IMR-90 (cell line): ENCODE data around the gene SLC27A3. TPM values are rescaled to one million over a fixed set of nuclear protein-coding genes. Genes with fewer than 3 reads are reported as not detected.

Experiments used
- ATAC-seq: fragments of 200-7000 bp; cut with Tn5 transposase; 2 replicates; pipeline ENCODE4 v1.9.1; 2020; ENCODE audit warnings: low read depth, mild to moderate bottlenecking, moderate library complexity
- BruUV-seq: library from RNA; stranded (reverse); fragments of 400-500 nt; replicated peaks from 2 replicates; lab custom pipeline; 2021; lab: Mats Ljungman, UMichigan
- CTCF ChIA-PET: fragments of 300-600 bp; formaldehyde crosslinking; extraction: SDS; loops from one replicate; lab custom pipeline; 2021; ENCODE audit warnings: antibody characterized with exemption; lab: Yijun Ruan, JAX
- POLR2A ChIA-PET: fragments of 300-600 bp; sonication (Branson Sonifier 250); formaldehyde crosslinking; loops from one replicate; lab custom pipeline; 2022; ENCODE audit warnings: antibody characterized with exemption; ENCODE audit not compliant: unreplicated experiment; lab: Charles Lee
- DNase-seq: peaks from one replicate; pipeline ENCODE4 v3.0.0; 2013
- H2AFZ ChIP-seq: replicated peaks from 2 replicates; pipeline ENCODE3; 2013; ENCODE audit warnings: low read length, mild to moderate bottlenecking; ENCODE audit not compliant: poor library complexity
- H2AK5ac ChIP-seq: 2 replicates; pipeline ENCODE4 v1.6.1; 2013; ENCODE audit warnings: low read depth, low read length, inconsistent platforms
- H2AK9ac ChIP-seq: replicated peaks from 2 replicates; pipeline ENCODE3; 2013; ENCODE audit warnings: mild to moderate bottlenecking, low read depth, low read length, moderate library complexity; ENCODE audit not compliant: poor library complexity
- H2BK120ac ChIP-seq: 2 replicates; pipeline ENCODE4 v1.6.1; 2013; ENCODE audit warnings: low read depth, low read length, inconsistent platforms
- H2BK15ac ChIP-seq: 3 replicates; pipeline ENCODE4 v1.6.1; 2013; ENCODE audit warnings: low read depth, low read length, inconsistent platforms
- H2BK20ac ChIP-seq: 2 replicates; pipeline ENCODE4 v1.6.1; 2013; ENCODE audit warnings: low read depth, mild to moderate bottlenecking, inconsistent platforms, low read length, moderate library complexity
- H2BK5ac ChIP-seq: 2 replicates; pipeline ENCODE4 v1.6.1; 2013; ENCODE audit warnings: mild to moderate bottlenecking, low read depth, low read length, inconsistent platforms; ENCODE audit not compliant: poor library complexity, severe bottlenecking
- H3K14ac ChIP-seq: replicated peaks from 2 replicates; pipeline ENCODE4 v1.6.1; 2013; ENCODE audit warnings: low read depth, low read length, inconsistent platforms
- H3K18ac ChIP-seq: 2 replicates; pipeline ENCODE4 v1.6.1; 2013; ENCODE audit warnings: low read depth, low read length, control low read depth
- H3K23ac ChIP-seq: 2 replicates; pipeline ENCODE4 v1.6.1; 2013; ENCODE audit warnings: low read depth, low read length, inconsistent platforms
- H3K27ac ChIP-seq: 2 replicates; pipeline ENCODE4 v1.5.1; 2013; ENCODE audit warnings: mild to moderate bottlenecking, control low read depth, low read length; ENCODE audit not compliant: insufficient read depth
- H3K27me3 ChIP-seq: 2 replicates; pipeline ENCODE4 v1.6.1; 2013; ENCODE audit warnings: low read length; ENCODE audit not compliant: control insufficient read depth, insufficient read depth
- H3K36me3 ChIP-seq: 2 replicates; pipeline ENCODE4 v1.6.1; 2013; ENCODE audit warnings: low read length, mixed read lengths; ENCODE audit not compliant: control insufficient read depth, insufficient read depth
- H3K4ac ChIP-seq: 2 replicates; pipeline ENCODE4 v1.6.1; 2013; ENCODE audit warnings: low read depth, low read length, inconsistent platforms
- H3K4me1 ChIP-seq: 2 replicates; pipeline ENCODE4 v1.6.1; 2013; ENCODE audit warnings: low read length, mixed read lengths; ENCODE audit not compliant: control insufficient read depth, insufficient read depth
- H3K4me2 ChIP-seq: 2 replicates; pipeline ENCODE4 v1.6.1; 2013; ENCODE audit warnings: low read depth, mild to moderate bottlenecking, control low read depth, low read length, moderate library complexity
- H3K4me3 ChIP-seq: 2 replicates; pipeline ENCODE4 v1.5.1; 2013; ENCODE audit warnings: low read depth, mild to moderate bottlenecking, control low read depth, low read length, moderate library complexity; ENCODE audit not compliant: insufficient read depth
- H3K56ac ChIP-seq: 2 replicates; pipeline ENCODE4 v1.6.1; 2013; ENCODE audit warnings: low read length, inconsistent platforms; ENCODE audit not compliant: insufficient read depth; ENCODE audit errors: extremely low read depth
- H3K79me1 ChIP-seq, 2 experiments: 2 replicates each; pipeline ENCODE4 v1.6.1; 2013; ENCODE audit warnings: low read length in 2 of 2, inconsistent platforms in 1 of 2, low read depth in 1 of 2
- H3K9ac ChIP-seq: 2 replicates; pipeline ENCODE4 v1.6.1; 2013; ENCODE audit warnings: low read depth, low read length, control low read depth
- H3K9me1 ChIP-seq: 2 replicates; pipeline ENCODE4 v1.6.1; 2013; ENCODE audit warnings: low read length, inconsistent platforms; ENCODE audit not compliant: insufficient read depth
- H3K9me3 ChIP-seq: 2 replicates; pipeline ENCODE4 v1.6.1; 2013; ENCODE audit warnings: low read length; ENCODE audit not compliant: control insufficient read depth, insufficient read depth
- H4K20me1 ChIP-seq: 2 replicates; pipeline ENCODE4 v1.6.1; 2013; ENCODE audit warnings: low read length, inconsistent platforms; ENCODE audit not compliant: insufficient read depth
- H4K5ac ChIP-seq: 2 replicates; pipeline ENCODE4 v1.6.1; 2013; ENCODE audit warnings: mild to moderate bottlenecking, low read depth, low read length, control low read depth
- H4K8ac ChIP-seq, 2 experiments: 2 replicates each; pipeline ENCODE4 v1.6.1; 2013; ENCODE audit warnings: low read depth in 2 of 2, low read length in 2 of 2, control low read depth in 1 of 2, inconsistent platforms in 1 of 2
- H4K91ac ChIP-seq: 2 replicates; pipeline ENCODE4 v1.6.1; 2013; ENCODE audit warnings: low read depth, low read length, inconsistent platforms; ENCODE audit not compliant: insufficient read depth
- BHLHE40 ChIP-seq: fragments of 150-350 bp; IDR thresholded peaks from 2 replicates; pipeline ENCODE4 v1.6.1; 2016; ENCODE audit warnings: mild to moderate bottlenecking, low read depth, low read length
- CEBPB ChIP-seq: IDR thresholded peaks from 2 replicates; pipeline ENCODE4 v1.6.1; 2012; ENCODE audit warnings: low read depth, low read length, improper control_type of control experiment
- CHD1 ChIP-seq: IDR thresholded peaks from 2 replicates; pipeline ENCODE4 v1.6.1; 2012; ENCODE audit warnings: low read depth, low read length, improper control_type of control experiment
- FOS ChIP-seq: fragments of 150-350 bp; IDR thresholded peaks from 2 replicates; pipeline ENCODE4 v1.6.1; 2016; ENCODE audit warnings: low read depth, low read length
- MAFK ChIP-seq: IDR thresholded peaks from 2 replicates; pipeline ENCODE4 v1.6.1; 2012; ENCODE audit warnings: low read depth, low read length, improper control_type of control experiment
- MAZ ChIP-seq: IDR thresholded peaks from 2 replicates; pipeline ENCODE4 v1.6.1; 2012; ENCODE audit warnings: low read depth, mild to moderate bottlenecking, low read length, improper control_type of control experiment, moderate library complexity, borderline replicate concordance
- MXI1 ChIP-seq: IDR thresholded peaks from 2 replicates; pipeline ENCODE4 v1.6.1; 2012; ENCODE audit warnings: low read depth, mild to moderate bottlenecking, low read length, moderate library complexity, borderline replicate concordance
- NFE2L2 ChIP-seq: fragments of 150-350 bp; IDR thresholded peaks from 2 replicates; pipeline ENCODE4 v1.6.1; 2016; ENCODE audit warnings: low read depth, mild to moderate bottlenecking, low read length
- POLR2A ChIP-seq: IDR thresholded peaks from 2 replicates; pipeline ENCODE4 v1.6.1; 2012; ENCODE audit warnings: mild to moderate bottlenecking, low read depth, low read length
- RAD21 ChIP-seq: IDR thresholded peaks from 2 replicates; pipeline ENCODE4 v1.6.1; 2012; ENCODE audit warnings: low read length, improper control_type of control experiment
- RCOR1 ChIP-seq: IDR thresholded peaks from 2 replicates; pipeline ENCODE4 v1.6.1; 2012; ENCODE audit warnings: mild to moderate bottlenecking, low read length, improper control_type of control experiment; ENCODE audit not compliant: insufficient replicate concordance
- RFX5 ChIP-seq: IDR thresholded peaks from 2 replicates; pipeline ENCODE4 v1.8.0; 2012; ENCODE audit warnings: low read depth, mild to moderate bottlenecking, low read length, moderate library complexity
- SMC3 ChIP-seq: fragments of 150-350 bp; IDR thresholded peaks from 2 replicates; pipeline ENCODE4 v1.6.1; 2016; ENCODE audit warnings: low read depth, mild to moderate bottlenecking, antibody characterized with exemption, low read length, moderate library complexity
- WGBS, 2 experiments: methylation state at CpG; one replicate each; pipeline versions ENCODE4 v1.1.5 to v1.1.7; 2013; ENCODE audit warnings: missing lambda C conversion rate in 2 of 2; ENCODE audit not compliant: insufficient read length in 1 of 2; ENCODE audit errors: extremely low coverage in 2 of 2; 5-methylcytosine and 5-hydroxymethylcytosine counted together
- dilution Hi-C: fragments of 300-500 bp; cut with HindIII; formaldehyde crosslinking; loops from one replicate; pipeline ENCODE4 v1.14.3; 2018; ENCODE audit warnings: low sequenced_read_pairs; ENCODE audit not compliant: unreplicated experiment
- in situ Hi-C: fragments of 300-500 bp; cut with MboI; formaldehyde crosslinking; loops from 3 replicates; pipeline ENCODE4 v1.14.3; 2019; ENCODE audit warnings: low sequenced_read_pairs, inconsistent platforms, mixed read lengths
- intact Hi-C: fragments of 100-400 bp; cut with micrococcal nuclease; formaldehyde crosslinking; loops from 2 replicates; pipeline ENCODE4 v1.10.0; 2022
- polyA plus RNA-seq, 3 experiments: library from polyadenylated mRNA; depleted of rRNA; stranded (reverse); fragments of >200 nt; gene quantifications; 2 replicates each; pipeline ENCODE4 v1.2.3, GENCODE V29; 2012; ENCODE audit warnings: low replicate concordance in 1 of 3
- total RNA-seq: library from RNA; depleted of rRNA; stranded (reverse); fragments of >200 nt; gene quantifications from 2 replicates; pipeline ENCODE4 v1.2.3, GENCODE V29; 2012
- TF ChIP-seq, protein P1 (sequence below): fragments of 150-350 bp; IDR thresholded peaks from 2 replicates; pipeline ENCODE4 v1.6.1; 2016; ENCODE audit warnings: low read depth, mild to moderate bottlenecking, low read length, moderate library complexity, borderline replicate concordance
- TF ChIP-seq, protein P2 (sequence below): fragments of 150-350 bp; IDR thresholded peaks from 2 replicates; pipeline ENCODE4 v1.6.1; 2017; ENCODE audit warnings: mild to moderate bottlenecking, antibody characterized with exemption, low read length, low read depth
- TF ChIP-seq, protein P3 (sequence below): conservative IDR thresholded peaks from 2 replicates; pipeline ENCODE4 v1.5.1; 2012; ENCODE audit warnings: mild to moderate bottlenecking, low read depth, low read length, improper control_type of control experiment

The SLC27A3 gene
- total and polyA plus RNA-seq, 2 of the 4 experiments (the other 2 are of a cell fraction), result 3.2 to 9.3 TPM

DNA sequence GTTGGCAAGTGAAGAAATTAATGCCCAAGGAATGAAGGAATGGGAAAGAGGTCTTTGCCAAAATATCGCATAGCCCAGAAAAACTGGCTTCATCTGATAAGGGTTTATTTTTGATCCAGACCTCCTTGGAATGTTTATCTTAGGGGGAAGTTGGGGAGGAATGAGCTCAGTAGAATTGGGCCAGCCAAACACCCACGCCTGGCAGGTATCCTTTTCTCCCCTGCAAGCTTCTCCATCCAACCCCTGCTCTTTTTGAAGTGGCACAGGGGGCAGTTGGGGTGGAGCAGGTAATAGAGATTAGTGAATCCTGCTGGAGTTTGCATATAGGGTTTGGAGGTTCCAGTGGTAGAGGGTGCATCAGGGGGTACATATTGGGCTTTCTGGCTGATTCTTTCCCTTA is 26.3 kb upstream of the SLC27A3 start:
- dilution Hi-C loops, result no loop called here
- WGBS, 2 experiments, result no CpG with 5 or more reads among the region's 2 CpGs
- intact Hi-C loops, result loop anchor here (1.0 kb wide), 5 partner anchors 72 to 397 kb away; no protein-coding TSS in a partner anchor

More for the DNA sequence above, 26.3 kb upstream of the SLC27A3 start:
- Histone ChIP-seq H3K27me3 (no peaks in the 10 kb centered on the region), H3K36me3 (peaks cover 33% of the 10 kb centered on the region), H4K20me1 (no peaks in the 10 kb centered on the region), H3K9ac (no peak overlapping the region), H3K4me3 (no peak overlapping the region), H3K23ac (no peak overlapping the region), H4K5ac (no peak overlapping the region), H2AFZ (no peak overlapping the region), H3K27ac (no peak overlapping the region), H2AK5ac (no peak overlapping the region), H3K56ac (no peak overlapping the region), H3K18ac (no peak overlapping the region), H3K14ac (no peak overlapping the region), H2BK5ac (no peak overlapping the region), H2BK20ac (no peak overlapping the region), H4K91ac (no peak overlapping the region), H3K4me1 (peaks cover 2% of the 10 kb centered on the region), H3K9me3 (no peaks in the 10 kb centered on the region), H3K4ac (no peak overlapping the region), H4K8ac (no peak overlapping the region), H2BK15ac (no peak overlapping the region), H3K79me1 (peaks cover 5 to 8% of the 10 kb centered on the region in 2 experiments), H2BK120ac (no peak overlapping the region), H3K4me2 (no peak overlapping the region), H2AK9ac (no peak overlapping the region), H3K9me1 (no peaks in the 10 kb centered on the region)
- in situ Hi-C loops, result loop anchor here (5.0 kb wide), 2 partner anchors 72 to 242 kb away; partner anchors contain the start of gene NPR1
- no peak for DNase-seq
- CTCF ChIA-PET, result interaction anchor here (0.6 to 1.5 kb wide), 2 partner anchors 51 to 238 kb away, joined by 3 read pairs; no protein-coding TSS in a partner anchor
- BruUV-seq, result no TSS peak
- POLR2A ChIA-PET, result no interaction called here
- TF ChIP-seq MAFK (no peak), CHD1 (no peak), MAZ (no peak), RFX5 (no peak), RCOR1 (no peak), FOS (no peak), BHLHE40 (no peak), SMC3 (no peak), RAD21 (no peak), POLR2A (no peak), MXI1 (no peak), CEBPB (no peak), NFE2L2 (no peak)
- TF ChIP-seq, protein P1, sequence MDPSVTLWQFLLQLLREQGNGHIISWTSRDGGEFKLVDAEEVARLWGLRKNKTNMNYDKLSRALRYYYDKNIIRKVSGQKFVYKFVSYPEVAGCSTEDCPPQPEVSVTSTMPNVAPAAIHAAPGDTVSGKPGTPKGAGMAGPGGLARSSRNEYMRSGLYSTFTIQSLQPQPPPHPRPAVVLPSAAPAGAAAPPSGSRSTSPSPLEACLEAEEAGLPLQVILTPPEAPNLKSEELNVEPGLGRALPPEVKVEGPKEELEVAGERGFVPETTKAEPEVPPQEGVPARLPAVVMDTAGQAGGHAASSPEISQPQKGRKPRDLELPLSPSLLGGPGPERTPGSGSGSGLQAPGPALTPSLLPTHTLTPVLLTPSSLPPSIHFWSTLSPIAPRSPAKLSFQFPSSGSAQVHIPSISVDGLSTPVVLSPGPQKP, result no peak
- TF ChIP-seq, protein P2, sequence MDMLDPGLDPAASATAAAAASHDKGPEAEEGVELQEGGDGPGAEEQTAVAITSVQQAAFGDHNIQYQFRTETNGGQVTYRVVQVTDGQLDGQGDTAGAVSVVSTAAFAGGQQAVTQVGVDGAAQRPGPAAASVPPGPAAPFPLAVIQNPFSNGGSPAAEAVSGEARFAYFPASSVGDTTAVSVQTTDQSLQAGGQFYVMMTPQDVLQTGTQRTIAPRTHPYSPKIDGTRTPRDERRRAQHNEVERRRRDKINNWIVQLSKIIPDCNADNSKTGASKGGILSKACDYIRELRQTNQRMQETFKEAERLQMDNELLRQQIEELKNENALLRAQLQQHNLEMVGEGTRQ, result no peak
- TF ChIP-seq, protein P3, sequence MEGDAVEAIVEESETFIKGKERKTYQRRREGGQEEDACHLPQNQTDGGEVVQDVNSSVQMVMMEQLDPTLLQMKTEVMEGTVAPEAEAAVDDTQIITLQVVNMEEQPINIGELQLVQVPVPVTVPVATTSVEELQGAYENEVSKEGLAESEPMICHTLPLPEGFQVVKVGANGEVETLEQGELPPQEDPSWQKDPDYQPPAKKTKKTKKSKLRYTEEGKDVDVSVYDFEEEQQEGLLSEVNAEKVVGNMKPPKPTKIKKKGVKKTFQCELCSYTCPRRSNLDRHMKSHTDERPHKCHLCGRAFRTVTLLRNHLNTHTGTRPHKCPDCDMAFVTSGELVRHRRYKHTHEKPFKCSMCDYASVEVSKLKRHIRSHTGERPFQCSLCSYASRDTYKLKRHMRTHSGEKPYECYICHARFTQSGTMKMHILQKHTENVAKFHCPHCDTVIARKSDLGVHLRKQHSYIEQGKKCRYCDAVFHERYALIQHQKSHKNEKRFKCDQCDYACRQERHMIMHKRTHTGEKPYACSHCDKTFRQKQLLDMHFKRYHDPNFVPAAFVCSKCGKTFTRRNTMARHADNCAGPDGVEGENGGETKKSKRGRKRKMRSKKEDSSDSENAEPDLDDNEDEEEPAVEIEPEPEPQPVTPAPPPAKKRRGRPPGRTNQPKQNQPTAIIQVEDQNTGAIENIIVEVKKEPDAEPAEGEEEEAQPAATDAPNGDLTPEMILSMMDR, result no peak
- ATAC-seq, result no peak; the same call in 1 of the 2 replicates
